NCI-H2081 treated with DMSO at 0.1 percent for 48 hours (cell line): ENCODE results near the gene CNTLN.
"Not testable (repeated sequence)": the region's sequence is repeated elsewhere in the genome, so short reads cannot be mapped to it uniquely, and the experiment has no call there.

Experiments
- DNase-seq: peaks from one replicate; lab custom pipeline; 2025; lab: John Stamatoyannopoulos, UW

Gene CNTLN

DNA sequence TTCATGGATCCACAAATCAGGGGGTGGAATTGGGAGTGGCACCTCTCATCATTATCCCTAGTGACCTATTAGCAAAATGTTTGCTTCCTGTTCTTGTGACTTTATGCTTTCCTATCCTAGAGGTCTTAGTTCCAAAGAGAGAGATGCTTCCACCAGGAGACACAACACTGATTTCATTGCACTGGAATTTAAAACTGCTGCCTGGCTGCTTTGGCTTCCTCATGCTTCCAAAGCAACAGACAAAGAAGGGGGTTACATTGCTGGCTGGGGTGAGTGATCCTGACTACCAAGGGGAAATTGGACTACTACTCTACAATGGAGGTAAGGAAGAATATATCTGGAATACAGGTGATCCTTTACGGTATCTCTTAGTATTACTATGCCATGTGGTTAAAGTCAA lies 374.9 kb downstream of the CNTLN start:
- no peak for DNase-seq

- DNase-seq: no peak
Observed at GRCh38 chr9:17519761-17520160, 384.9 kb downstream of the CNTLN start.

DNA sequence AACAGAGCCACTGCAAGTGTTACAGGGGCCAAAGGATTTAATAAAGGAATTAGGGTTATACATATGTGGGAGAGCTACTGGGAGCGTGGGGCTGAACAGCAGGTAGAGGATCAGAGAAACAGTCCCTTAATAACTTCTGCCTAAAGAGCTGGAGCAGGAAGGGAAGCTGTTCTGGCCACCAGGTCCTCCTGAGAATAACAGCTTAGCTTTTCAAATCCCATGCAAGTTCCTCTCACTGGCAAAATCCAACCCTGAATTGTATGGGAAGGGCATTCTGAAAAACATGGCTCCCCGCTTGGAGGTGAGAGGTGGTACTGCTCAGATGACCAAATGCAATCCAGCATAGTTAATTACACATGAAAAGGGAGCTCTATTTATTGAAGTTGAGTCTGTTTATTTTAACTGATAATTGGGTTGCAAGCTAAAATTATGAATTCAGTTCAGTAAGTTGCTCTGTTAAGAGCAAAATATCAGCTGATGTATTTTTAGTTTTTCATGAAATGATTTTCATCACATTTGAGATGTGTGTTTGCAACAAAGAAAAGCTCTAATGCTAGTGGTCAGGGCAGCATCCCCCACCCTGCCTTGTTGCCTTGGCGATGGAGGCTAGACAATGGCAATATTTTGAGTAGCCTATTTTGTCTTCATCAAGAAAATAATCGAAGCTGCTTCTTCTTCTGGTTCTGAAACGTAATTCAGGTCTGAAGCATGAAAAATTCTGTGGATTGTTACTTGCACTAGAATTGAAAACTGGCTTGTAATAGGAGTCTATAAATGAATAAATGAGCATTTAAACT lies 385.6 kb downstream of the CNTLN start:
- DNase-seq: peak; percentile 45

- DNase-seq: peak; percentile 41
Observed at GRCh38 chr9:17521100-17521855, 386.4 kb downstream of the CNTLN start.

GRCh38 chr9:17526726-17527125 lies 391.9 kb downstream of the CNTLN start:
- DNase-seq: not testable (repeated sequence)

- peak; percentile 33 for DNase-seq
Observed at GRCh38 chr9:17528859-17529258, 394.0 kb downstream of the CNTLN start.

GRCh38 chr9:17531642-17532254 lies 396.9 kb downstream of the CNTLN start:
- no peak for DNase-seq

- DNase-seq: no peak
Observed at GRCh38 chr9:17532461-17532860, 397.6 kb downstream of the CNTLN start.

- no peak for DNase-seq
Observed at GRCh38 chr9:17535176-17535575, 400.3 kb downstream of the CNTLN start.

DNA sequence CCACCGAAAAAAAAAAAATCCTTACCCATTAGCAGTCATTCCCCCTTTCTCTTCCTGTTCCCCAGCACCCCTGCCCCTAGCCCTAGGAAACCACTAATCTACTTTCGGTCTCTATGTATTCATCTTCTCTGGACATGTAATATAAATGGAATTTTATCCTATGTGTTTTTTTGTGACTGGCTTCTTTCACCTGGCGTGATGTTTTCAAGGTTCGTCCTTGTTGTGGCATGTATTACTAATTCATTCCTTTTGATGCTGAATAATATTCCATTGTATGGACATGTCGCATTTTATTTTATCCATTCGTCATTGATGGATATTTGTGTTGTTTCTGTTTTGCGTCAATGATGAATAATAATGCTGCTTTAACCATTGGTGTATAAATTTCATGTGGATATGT lies 401.2 kb downstream of the CNTLN start:
- DNase-seq: no peak

DNA sequence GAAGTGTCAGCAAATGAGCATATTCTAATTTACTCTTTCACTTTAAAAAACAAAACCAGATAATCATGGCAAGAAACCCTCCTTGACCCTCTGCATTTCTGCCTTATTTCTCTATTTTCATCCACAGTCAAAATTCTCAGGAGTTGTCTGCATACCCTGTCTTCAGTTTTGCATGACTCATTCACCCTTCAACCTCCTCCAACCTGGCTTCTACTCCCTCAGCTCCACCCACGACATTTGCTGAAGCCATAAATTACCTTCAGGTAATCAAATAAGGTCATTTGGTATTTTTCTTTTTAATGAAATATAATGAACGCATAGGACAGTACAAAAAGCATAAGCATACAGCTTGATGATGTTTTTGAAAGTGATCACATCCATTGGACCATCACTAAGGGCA lies 416.2 kb downstream of the CNTLN start:
- DNase-seq: no peak
